Spinal cord (tissue), 10 donors: ENCODE results near the gene GRM5. TPM values are rescaled to one million over a fixed set of nuclear protein-coding genes. Genes with fewer than 3 reads are reported as not detected.
"Not testable (repeated sequence)": the region's sequence is repeated elsewhere in the genome, so short reads cannot be mapped to it uniquely, and the experiment has no call there.

ENCODE experiments used
- DNase-seq, 6 donors: peaks; one replicate each; pipeline versions ENCODE4 v3.0.0 to v3.0.0-alpha.2; 2013 to 2015; ENCODE audit warnings: low spot score in 6 of 6, low read depth in 4 of 6
- H3K27ac ChIP-seq: one replicate; pipeline ENCODE4 v1.5.1; 2013; ENCODE audit warnings: low read depth, low read length, control low read depth
- H3K27me3 ChIP-seq: one replicate; pipeline ENCODE4 v1.6.1; 2013; ENCODE audit warnings: low read length; ENCODE audit not compliant: control insufficient read depth, insufficient read depth
- H3K36me3 ChIP-seq: one replicate; pipeline ENCODE4 v1.6.1; 2013; ENCODE audit warnings: low read length; ENCODE audit not compliant: control insufficient read depth, insufficient read depth
- H3K4me1 ChIP-seq: one replicate; pipeline ENCODE4 v1.6.1; 2013; ENCODE audit warnings: low read length; ENCODE audit not compliant: control insufficient read depth, insufficient read depth
- H3K4me3 ChIP-seq: one replicate; pipeline ENCODE4 v1.5.1; 2013; ENCODE audit warnings: low read depth, low read length, control low read depth
- H3K9me3 ChIP-seq: one replicate; pipeline ENCODE4 v1.6.1; 2013; ENCODE audit warnings: low read length; ENCODE audit not compliant: control insufficient read depth, insufficient read depth
- WGBS: methylation state at CpG from one replicate; pipeline ENCODE4 v1.1.5; 2013; ENCODE audit warnings: missing lambda C conversion rate; ENCODE audit not compliant: insufficient coverage; 5-methylcytosine and 5-hydroxymethylcytosine counted together
- polyA plus RNA-seq, 2 donors: library from polyadenylated mRNA; unstranded; fragments of 120-200 nt; gene quantifications; one replicate each; pipeline ENCODE4 v1.2.1, GENCODE V29; 2013; ENCODE audit not compliant: insufficient read length in 2 of 2
- total RNA-seq, 2 donors: library from RNA; depleted of rRNA in 1 of 2; stranded (reverse); fragments of 120-200 nt in 1 of 2; fragments of >200 nt in 1 of 2; gene quantifications; one replicate each; pipeline versions ENCODE4 v1.2.3 to v1.2.4, GENCODE V29; 2013 to 2014
- donor health status: healthy.

GRM5 gene
- total and polyA plus RNA-seq, 4 donors, result 19.7 to 104 (median 33.9) TPM

DNA sequence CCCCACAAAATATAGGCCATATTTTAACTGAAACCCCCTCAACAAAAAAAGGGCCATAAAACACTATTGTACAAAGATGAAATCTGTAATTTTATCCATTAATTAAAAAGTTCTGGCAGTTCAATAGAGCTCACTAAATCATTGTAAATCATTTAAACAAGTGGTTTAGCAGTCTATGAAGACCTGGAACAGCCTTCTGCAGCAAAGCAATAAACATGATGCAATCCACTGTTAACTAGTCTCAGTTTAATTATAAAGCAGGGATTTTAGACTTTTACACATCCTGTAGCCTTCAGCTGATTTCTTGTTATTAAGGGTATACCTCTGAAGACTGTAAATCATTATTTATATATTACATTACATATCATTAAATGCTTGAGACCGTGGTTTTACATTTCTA is 8.4 kb downstream of the GRM5 start:
- not testable (repeated sequence) for DNase-seq, H3K27ac ChIP-seq, H3K27me3 ChIP-seq, H3K4me3 ChIP-seq, H3K9me3 ChIP-seq, H3K4me1 ChIP-seq, H3K36me3 ChIP-seq
- WGBS, result no CpG with 5 or more reads among the region's 1 CpG

DNA sequence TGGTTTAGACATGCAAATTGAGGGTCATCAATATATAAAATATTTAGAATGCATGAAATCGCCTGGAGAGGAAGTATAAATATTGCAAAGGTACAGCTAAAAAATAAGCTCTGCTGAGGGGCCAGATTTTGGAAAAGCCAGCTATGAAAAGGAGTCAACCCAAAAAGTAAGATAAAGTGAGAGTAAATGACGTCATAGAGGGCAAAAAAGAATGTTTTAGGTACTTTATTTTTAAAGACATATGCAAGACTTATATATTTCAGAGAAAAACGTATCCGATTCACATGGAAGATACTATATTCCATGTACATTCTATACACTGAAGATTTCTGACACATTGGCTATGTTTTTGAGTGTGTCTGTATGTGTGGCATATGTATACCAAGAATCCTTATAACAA is 13.6 kb downstream of the GRM5 start:
- Histone ChIP-seq H3K9me3 (peaks cover 3% of the 10 kb centered on the region), H3K27ac (no peak overlapping the region), H3K27me3 (no peaks in the 10 kb centered on the region), H3K4me1 (no peaks in the 10 kb centered on the region), H3K4me3 (no peak overlapping the region), H3K36me3 (no peaks in the 10 kb centered on the region)
- 80% methylated on average over 1 of the region's 4 CpGs for WGBS
- DNase-seq, result no peak

DNA sequence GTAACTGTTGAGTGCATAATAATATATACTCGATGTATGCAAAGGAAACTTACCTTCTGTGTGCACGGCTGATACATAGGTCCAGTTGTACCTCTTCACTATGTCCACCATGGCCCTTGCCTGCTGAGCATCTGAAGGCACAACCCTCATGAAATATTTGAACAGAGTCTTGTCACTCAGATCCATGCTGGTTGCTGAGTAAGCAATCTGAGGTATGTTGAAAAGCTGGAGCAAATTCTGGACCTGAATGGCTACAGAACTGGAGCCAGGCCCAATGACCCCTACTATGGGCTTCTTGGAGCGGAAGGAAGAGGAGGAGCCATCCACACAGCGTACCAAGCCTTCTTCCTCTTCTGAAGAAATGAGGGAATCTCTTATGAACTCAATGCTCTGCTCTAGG is 18.6 kb downstream of the GRM5 start:
- not testable (repeated sequence) for H3K4me1 ChIP-seq, H3K36me3 ChIP-seq, H3K27ac ChIP-seq, H3K27me3 ChIP-seq, DNase-seq, H3K9me3 ChIP-seq, H3K4me3 ChIP-seq
- WGBS, result no CpG with 5 or more reads among the region's 4 CpGs

DNA sequence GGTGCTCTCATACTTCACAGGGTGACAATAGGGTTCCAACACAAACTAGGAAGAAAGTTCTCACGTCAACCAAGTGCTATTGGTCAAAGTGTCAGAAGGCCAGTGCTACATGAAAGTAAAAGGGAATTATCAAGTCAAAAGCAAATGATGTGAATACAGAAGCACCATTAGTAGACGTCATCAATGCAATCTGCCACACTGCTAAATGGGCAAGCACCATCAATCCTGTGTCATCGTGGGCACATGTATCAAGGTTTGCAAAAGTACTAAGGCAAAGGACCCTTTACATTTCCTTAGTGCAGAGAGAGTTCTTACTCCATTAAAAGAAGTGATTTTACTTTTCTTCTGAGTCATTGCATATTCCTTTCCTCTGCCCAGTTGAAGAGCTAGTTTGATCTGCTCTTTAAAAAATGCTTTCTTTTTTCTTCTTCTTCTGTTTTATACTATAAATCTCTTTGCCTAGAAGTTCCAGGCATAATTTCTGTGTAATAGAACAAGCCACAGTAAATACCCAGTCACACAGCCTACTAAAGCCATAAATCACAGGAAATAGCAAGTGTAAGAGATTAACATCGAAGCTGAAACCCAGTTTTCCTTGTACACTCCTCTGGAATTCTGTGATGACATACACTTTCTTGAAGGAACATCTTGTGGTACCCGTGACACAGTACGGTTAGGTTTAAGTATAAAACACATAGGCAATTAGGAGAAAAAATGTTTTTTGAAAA is 21.8 kb downstream of the GRM5 start:
- not testable (repeated sequence) for H3K4me1 ChIP-seq, H3K9me3 ChIP-seq, H3K4me3 ChIP-seq, DNase-seq, H3K36me3 ChIP-seq, H3K27ac ChIP-seq, H3K27me3 ChIP-seq
- WGBS, result 50% methylated on average over 1 of the region's 6 CpGs

DNA sequence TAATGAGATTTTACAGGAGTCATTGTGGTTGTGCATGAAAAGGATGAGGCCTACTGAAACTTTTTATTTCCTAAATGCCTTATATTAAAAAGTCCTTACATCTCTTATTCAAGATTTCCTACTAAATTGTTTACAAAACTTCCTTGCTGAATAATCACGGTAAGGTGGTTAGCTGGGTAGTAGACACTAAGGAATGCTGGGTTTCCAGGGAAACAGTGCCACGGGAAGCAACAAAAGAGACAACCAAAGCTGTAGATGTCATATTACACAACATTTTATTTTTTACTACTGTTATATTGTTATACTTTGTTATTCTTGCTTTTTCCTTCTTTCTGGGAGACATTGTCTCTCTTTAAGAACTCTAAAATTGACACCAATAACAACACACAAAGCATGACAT is 36.1 kb downstream of the GRM5 start:
- not testable (repeated sequence) for H3K4me3 ChIP-seq, H3K27me3 ChIP-seq, H3K9me3 ChIP-seq, H3K27ac ChIP-seq, H3K4me1 ChIP-seq, DNase-seq, H3K36me3 ChIP-seq
- no CpG with 5 or more reads among the region's 2 CpGs for WGBS

DNA sequence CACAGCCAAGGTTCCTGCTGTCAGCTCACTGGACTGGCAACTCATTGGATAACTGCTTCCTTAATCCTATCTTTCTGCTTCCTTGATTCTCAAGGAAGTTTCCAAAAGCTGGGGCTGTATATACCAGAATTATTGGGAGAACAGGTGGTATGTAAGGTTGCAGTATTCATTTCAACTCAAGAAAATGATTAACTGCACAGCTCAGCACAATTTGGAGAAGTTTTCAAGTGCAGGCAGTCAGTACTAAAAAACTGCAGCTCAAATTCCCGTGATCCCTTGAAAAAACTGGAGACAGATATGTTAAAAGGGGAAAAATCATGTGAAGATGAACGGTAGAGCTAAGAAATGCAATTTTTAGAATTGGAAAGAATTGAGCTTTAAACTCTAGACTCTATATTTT is 44.4 kb downstream of the GRM5 start:
- Histone ChIP-seq H3K9me3 (no peaks in the 10 kb centered on the region), H3K27me3 (no peaks in the 10 kb centered on the region), H3K4me3 (no peak overlapping the region), H3K4me1 (no peaks in the 10 kb centered on the region), H3K27ac (no peak overlapping the region), H3K36me3 (no peaks in the 10 kb centered on the region)
- 100% methylated on average over 1 of the region's 2 CpGs for WGBS
- no peak for DNase-seq

DNA sequence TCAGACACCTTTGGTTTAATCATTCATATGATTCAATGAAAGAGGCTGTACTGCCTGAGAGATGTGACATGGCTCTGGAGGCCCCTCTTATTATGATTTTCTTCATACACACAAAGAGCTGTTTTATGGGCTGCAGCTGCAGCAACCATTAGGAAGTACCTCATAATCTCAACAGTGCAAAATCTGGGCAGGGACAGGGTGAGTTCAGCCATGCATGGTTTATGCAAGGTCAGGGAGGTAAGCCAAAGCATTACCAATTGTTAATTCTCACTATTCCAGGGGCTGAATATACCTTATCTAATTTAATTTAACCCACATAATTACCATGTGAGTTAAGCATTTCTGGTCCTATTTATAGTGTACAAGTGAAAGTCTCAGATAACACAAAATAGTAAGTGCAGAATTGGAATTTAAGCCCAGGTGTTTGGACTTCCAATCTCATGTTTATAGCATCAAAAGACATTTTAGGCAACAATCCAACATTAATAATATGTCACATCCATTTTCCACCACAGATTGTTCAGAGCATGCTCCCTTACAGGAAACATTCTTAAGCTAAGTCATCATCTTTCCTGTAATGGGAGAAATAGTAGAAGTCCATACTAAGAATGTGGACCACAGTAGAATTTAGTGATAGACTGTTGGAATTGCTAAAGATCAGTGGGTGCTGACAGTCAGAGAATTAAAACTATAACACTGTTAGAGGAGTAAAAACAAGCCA is 45.8 kb downstream of the GRM5 start:
- H3K4me3 ChIP-seq, H3K4me1 ChIP-seq, H3K9me3 ChIP-seq, H3K27me3 ChIP-seq, H3K27ac ChIP-seq, H3K36me3 ChIP-seq: not testable (repeated sequence)
- peak in 1 of 6 donors; percentile 31 for DNase-seq

DNA sequence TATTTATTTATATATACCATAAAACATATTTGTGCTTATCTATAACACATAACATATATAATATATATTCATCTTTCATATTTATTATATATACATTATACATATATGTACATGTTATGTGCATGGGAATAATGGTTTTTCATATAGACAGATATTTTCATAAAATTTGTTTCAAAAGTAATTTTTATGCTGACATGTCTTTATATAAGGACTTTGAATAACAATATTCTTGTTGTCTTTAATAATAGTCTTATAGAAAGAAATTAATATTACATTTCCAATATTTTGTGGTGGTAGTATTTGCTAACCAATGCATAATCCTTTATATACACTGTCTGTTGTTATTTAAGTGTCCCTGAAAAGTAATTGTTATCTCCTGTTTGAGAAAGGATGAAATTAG is 49.6 kb downstream of the GRM5 start:
- no peak overlapping the region for H3K27ac ChIP-seq
- no peaks in the 10 kb centered on the region for H3K4me1 ChIP-seq
- no peak for DNase-seq

DNA sequence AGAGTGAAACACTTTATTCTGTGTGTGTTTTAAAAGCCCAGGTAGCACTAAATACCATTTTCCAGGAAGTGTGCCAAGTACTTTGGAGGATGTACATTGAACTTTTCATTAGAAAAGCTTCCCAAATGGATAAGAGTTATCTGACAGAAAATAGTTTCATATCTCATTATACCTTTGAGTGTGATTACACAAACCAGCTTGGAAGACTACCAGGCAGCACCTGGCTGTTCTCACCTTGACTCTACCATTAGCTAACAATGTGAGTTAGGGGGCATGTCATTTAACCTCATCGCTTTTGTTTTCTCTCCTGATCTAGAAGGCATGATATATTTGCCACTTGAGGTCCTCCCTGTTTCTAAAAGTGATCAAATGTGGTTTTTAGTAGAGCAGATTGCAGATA is 50.2 kb downstream of the GRM5 start:
- Histone ChIP-seq H3K27me3 (no peaks in the 10 kb centered on the region), H3K9me3 (no peaks in the 10 kb centered on the region), H3K27ac (no peak overlapping the region), H3K4me1 (no peaks in the 10 kb centered on the region), H3K4me3 (no peak overlapping the region), H3K36me3 (no peaks in the 10 kb centered on the region)
- peak in 1 of 6 donors; percentile 38 for DNase-seq
- no CpG with 5 or more reads among the region's 1 CpG for WGBS

More for the DNA sequence above, 49.6 kb downstream of the GRM5 start:
- Histone ChIP-seq H3K27me3 (no peaks in the 10 kb centered on the region), H3K36me3 (no peaks in the 10 kb centered on the region), H3K9me3 (no peaks in the 10 kb centered on the region), H3K4me3 (no peak overlapping the region)

DNA sequence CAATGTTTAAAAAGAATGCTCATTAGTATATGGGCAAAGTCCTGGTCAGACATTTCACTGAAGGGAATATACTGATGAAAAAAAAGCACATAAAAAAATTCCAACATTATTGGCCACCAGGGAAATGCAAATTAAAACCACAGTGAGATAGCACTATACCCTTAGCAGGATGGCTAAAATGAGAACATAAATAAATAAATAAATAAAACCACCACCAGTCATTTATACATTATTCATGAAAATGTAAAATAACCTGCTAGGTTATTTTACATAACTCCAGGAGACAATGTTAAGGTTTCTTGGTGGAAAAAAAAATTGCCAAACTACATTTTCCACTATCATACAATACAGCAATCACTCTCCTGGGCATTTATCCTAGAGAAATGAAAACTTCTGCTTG is 64.9 kb downstream of the GRM5 start:
- H3K9me3 ChIP-seq, H3K27ac ChIP-seq, DNase-seq: not testable (repeated sequence)

More for the DNA sequence above, 64.9 kb downstream of the GRM5 start:
- H3K4me1 ChIP-seq, H3K27me3 ChIP-seq, H3K36me3 ChIP-seq, H3K4me3 ChIP-seq: not testable (repeated sequence)
